GM18505 (cell line): ENCODE results near the gene AHRR.

Source experiments
- ATAC-seq: cut with Tn5 transposase; IDR thresholded peaks from one replicate; pipeline ENCODE4 v1.9.1; 2021; ENCODE audit not compliant: unreplicated experiment
- POLR2A ChIP-seq: IDR thresholded peaks from 4 replicates; pipeline ENCODE4 v1.6.1; 2011; ENCODE audit warnings: borderline replicate concordance; ENCODE audit not compliant: insufficient read depth, insufficient read length; ENCODE audit errors: extremely low read depth

The AHRR gene

GRCh38 chr5:354581-355378 is 33.3 kb downstream of the AHRR start:
- no peak for TF ChIP-seq POLR2A
- ATAC-seq = no peak

DNA sequence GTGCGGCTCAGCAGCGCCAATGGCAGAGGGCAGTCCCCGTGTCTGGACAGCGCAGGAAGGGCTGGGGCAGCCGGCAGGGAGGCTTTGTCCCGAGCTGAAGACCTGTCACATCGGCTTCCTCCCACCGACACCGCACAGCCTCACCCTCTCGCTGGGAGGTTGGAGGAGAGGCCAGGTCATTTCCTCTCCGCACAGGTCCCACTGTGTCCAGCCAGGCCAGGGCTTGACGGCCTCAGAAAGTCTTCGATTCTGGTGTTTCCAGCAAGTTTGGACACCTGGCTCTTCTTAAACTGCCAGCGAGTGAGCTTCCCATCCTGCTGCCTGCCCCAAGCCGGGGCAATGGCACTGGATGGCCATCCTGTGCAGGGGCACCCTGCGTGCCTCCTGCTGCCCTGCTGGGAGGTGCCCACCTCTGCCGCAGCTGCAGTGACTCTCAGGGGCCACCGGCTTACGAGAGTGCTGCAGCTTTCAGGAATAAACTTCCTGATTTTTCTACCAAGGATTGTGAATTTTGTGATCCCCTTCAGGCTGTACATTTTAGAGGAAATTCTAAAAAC is 33.9 kb downstream of the AHRR start:
- no peak for ATAC-seq

DNA sequence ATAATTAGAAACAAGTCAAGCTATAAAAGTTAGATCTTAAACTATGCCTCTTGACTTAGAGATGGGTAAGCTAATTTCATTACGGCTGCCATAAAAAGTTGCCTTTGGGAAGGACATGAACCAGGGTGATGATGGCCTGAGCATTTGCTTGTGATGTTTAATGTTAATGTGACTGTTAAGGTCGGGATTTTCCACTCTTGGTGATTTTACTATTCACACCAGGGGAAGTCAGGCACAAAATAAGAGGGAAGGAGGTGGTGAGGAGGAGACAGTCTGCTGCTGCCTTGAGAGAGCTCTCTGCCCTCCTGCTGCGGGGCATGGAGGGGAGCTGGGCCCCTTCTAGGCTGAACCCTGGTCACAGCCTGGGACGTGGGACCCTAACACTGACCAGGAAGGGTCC is 34.4 kb downstream of the AHRR start:
- TF ChIP-seq POLR2A = no peak
- ATAC-seq = no peak

More for the DNA sequence above, 33.9 kb downstream of the AHRR start:
- TF ChIP-seq POLR2A = no peak

- TF ChIP-seq POLR2A = no peak
- ATAC-seq = no peak
Measured at GRCh38 chr5:359301-359897, 37.9 kb downstream of the AHRR start.

DNA sequence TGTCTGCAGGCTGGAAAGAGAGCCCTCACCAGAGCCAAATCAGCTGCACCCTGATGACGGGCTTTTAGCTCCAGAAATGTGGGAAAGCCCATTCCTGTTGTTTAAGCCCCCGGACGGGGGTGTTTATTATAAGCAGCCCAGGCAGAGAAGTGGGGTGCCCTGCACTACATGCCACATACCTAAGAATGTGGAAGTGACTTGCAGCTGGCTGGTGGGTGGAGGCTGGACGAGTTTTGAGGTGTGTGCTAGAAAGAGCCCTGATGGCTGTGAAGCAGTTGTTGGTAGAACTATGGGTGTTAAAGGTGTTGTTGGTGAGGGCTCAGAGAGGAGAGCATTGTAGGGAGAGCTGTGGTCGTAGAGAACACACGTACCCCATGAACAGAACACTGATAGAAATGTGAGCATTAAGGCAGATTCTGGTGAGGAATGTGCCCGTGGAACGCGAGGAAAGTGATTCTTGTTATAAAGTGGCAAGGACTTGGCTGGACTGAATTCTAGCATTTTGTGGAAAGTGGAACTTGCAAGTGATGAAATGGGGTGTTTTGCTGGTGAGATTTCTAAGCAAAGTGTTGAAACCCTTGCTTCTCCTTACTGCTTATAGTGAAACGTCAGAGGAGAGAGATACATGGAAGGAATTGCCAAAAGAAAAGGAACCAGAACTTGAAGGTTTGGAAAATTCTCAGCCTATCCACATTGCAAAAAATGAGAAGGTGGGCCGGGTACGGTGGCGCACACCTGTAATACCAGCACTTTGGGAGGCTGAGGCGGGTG is 38.9 kb downstream of the AHRR start:
- no peak for TF ChIP-seq POLR2A
- no peak for ATAC-seq

DNA sequence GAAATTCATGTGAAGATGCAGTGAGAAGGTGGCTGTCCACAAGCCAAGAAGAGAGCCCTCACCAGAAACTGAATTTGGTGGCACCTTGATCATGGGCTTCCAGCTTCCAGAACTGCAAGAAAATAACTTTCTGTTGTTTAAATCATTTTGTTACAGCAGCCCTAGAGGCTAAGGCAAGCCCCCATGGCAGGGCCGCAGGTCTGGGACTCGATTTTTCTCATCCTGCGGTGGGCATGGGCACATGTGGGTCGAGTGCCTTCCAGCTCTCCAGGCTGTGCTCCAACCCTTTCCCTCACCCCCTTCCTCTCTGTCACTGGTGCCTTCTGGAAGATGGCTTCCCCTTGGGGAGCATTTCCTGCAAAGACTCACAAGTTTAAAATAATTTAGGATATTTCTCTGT is 40.7 kb downstream of the AHRR start:
- TF ChIP-seq POLR2A = no peak
- ATAC-seq = no peak

DNA sequence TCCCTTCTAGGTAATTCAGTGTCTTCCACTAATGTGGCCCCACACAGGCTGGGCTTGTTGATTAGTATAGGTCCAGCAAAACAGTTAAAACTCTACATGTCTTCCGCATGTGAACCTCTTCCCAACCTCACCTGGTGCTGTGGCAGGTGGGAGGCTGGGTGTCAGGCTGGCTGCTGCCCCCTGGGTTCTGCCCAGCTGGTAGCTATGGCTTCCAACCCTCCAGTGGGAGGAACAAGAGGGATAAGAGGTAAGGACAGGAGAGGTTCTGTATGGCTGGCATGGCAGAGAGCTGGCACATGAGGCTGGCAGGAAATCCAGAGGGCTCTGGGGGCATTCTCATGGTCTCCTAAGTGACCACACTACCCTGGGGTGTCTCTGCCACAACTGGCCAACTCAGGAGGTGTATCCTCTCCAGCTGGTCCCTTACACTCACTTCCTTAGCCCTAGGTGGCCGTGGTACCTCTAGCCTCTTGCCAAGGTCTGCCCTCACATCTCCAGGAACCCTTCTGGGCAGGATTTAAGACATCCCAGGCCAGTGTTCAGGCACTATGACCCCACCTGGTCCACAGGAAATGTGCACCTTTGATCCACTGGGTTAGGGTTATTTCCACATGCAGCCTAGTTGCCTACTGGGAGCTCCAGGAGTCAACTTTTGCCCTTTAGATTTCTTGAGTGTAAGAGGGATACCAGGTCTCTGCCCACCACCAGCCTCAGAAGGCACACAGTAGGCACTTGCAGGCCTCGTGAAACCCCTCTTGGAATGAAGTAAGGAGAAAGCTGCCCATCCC is 41.7 kb downstream of the AHRR start:
- ATAC-seq = no peak
- TF ChIP-seq POLR2A = no peak

DNA sequence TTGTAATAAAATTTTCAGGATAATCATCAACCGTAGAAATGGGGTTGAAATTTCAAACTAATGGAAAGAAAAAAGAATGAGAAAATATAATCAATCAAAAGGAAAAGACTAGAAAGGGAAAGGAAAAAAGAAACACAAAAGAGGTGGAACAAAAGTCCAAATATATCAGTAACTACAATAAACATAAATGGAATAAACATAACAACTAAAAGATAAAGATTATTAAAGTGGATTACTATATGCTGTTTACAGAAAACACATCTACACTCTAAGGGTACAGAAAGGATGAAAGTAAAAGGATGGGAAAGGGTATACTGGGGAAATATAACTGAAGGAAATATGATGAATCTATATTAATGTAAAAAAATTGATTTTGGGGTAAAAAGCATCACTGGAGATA is 43.0 kb downstream of the AHRR start:
- no peak for TF ChIP-seq POLR2A
- ATAC-seq = no peak

- no peak for ATAC-seq
- TF ChIP-seq POLR2A = no peak
Measured at GRCh38 chr5:366541-367357, 45.2 kb downstream of the AHRR start.

DNA sequence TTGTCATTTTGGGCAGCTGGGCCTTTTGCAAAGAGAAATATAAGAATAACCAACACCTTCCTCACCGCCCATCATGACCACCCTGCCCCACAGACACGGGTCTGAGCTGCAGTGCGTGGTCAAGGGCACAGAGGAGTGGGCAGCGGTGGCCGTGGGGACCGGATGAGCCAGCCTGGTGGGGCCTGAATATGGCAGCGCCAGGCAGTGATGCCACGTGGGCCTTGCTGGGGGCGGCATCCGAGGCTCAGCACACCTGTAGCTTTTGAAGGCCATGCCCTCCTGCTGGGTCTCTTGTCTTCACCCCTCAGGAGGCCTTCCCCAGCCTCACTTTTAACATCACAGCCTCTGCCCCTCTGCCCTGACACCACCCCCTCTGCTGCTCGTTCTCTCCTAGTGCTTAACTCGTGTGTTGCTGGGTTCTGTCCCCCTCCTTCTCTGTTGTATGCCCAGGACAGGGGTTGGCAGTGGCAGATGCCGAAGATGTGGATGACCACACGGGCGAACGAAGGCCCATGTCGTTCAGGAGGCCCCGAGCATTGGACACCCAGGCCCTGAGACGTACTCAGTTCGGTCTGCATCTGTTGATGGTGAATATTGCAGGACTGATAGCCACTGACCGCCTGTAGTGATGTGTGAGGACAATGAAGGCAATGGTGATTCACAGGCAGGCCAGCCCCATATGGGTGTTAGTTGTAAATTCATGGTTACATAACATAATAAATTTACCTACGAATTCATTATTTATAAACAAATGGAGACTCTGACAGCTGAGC is 46.0 kb downstream of the AHRR start:
- no peak for TF ChIP-seq POLR2A
- no peak for ATAC-seq

- TF ChIP-seq POLR2A = no peak
- ATAC-seq = peak; percentile 30
Measured at GRCh38 chr5:368183-369084, 46.9 kb downstream of the AHRR start.
